ENCODE measurements around the gene LPIN1. TPM values are rescaled to one million over a fixed set of nuclear protein-coding genes. Genes with fewer than 3 reads are reported as not detected.
"Not testable (repeated sequence)": the region's sequence is repeated elsewhere in the genome, so short reads cannot be mapped to it uniquely, and the experiment has no call there.

Gene LPIN1
- total RNA-seq, 1 donor from 2014 or later = 13.8 TPM

GRCh38 chr2:11729362-11730212 is 16.8 kb upstream of the LPIN1 start:
- intact Hi-C loops (cut with DNase I) = no loop called here
- TF ChIP-seq CTCF (IDR thresholded peaks at IDR 0.05) = no peak

GRCh38 chr2:11731214-11731984 is 15.0 kb upstream of the LPIN1 start:
- H3K4me3 ChIP-seq; DNase-seq (ENCODE audit: low spot score in 2 of 2); H3K36me3 ChIP-seq; H3K27ac ChIP-seq; intact Hi-C loops (cut with DNase I); H3K4me1 ChIP-seq; H3K9me3 ChIP-seq; H3K27me3 ChIP-seq: not testable (repeated sequence)

More at GRCh38 chr2:11729362-11730212, 16.8 kb upstream of the LPIN1 start:
- Histone ChIP-seq H3K4me3 (no peak overlapping the region), H3K27me3 (no peaks in the 10 kb centered on the region), H3K9me3 (no peaks in the 10 kb centered on the region), H3K27ac (no peak overlapping the region), H3K4me1 (no peaks in the 10 kb centered on the region), H3K36me3 (no peaks in the 10 kb centered on the region)
- DNase-seq (ENCODE audit: low spot score in 2 of 2) = no peak

GRCh38 chr2:11732587-11732986 is 13.8 kb upstream of the LPIN1 start:
- H3K27me3 ChIP-seq = no peaks in the 10 kb centered on the region
- intact Hi-C loops (cut with DNase I) = no loop called here

GRCh38 chr2:11737852-11738251 is 8.6 kb upstream of the LPIN1 start:
- not testable (repeated sequence) for H3K4me1 ChIP-seq; H3K36me3 ChIP-seq; H3K27me3 ChIP-seq; DNase-seq (ENCODE audit: low spot score in 2 of 2); H3K27ac ChIP-seq; H3K9me3 ChIP-seq; H3K4me3 ChIP-seq
- intact Hi-C loops (cut with DNase I) = loop anchor here (2.0 kb wide), 1 partner anchor 27 kb away; no protein-coding TSS in a partner anchor

More at GRCh38 chr2:11732587-11732986, 13.8 kb upstream of the LPIN1 start:
- Histone ChIP-seq H3K27ac (no peak overlapping the region), H3K36me3 (no peaks in the 10 kb centered on the region), H3K4me1 (no peaks in the 10 kb centered on the region), H3K9me3 (no peaks in the 10 kb centered on the region), H3K4me3 (no peak overlapping the region)
- TF ChIP-seq CTCF (IDR thresholded peaks at IDR 0.05) = no peak
- DNase-seq (ENCODE audit: low spot score in 2 of 2) = no peak

GRCh38 chr2:11738589-11739436 is 7.6 kb upstream of the LPIN1 start:
- Histone ChIP-seq H3K9me3 (no peaks in the 10 kb centered on the region), H3K4me1 (no peaks in the 10 kb centered on the region), H3K27ac (peak overlapping the region; percentile 63 to 65), H3K4me3 (no peak overlapping the region), H3K36me3 (no peaks in the 10 kb centered on the region), H3K27me3 (no peaks in the 10 kb centered on the region)
- intact Hi-C loops (cut with DNase I) = loop anchor here (2.0 kb wide), 1 partner anchor 28 kb away; no protein-coding TSS in a partner anchor
- DNase-seq (ENCODE audit: low spot score in 2 of 2) = peak; percentile 64 to 94
- TF ChIP-seq CTCF (IDR thresholded peaks at IDR 0.05) = peak in 1 of 3 experiments; percentile 27

GRCh38 chr2:11740723-11741122 is 5.7 kb upstream of the LPIN1 start:
- no peak for DNase-seq (ENCODE audit: low spot score in 2 of 2)
- TF ChIP-seq CTCF (IDR thresholded peaks at IDR 0.05) = no peak
- intact Hi-C loops (cut with DNase I) = loop anchor here (10.0 kb wide), 2 partner anchors 586 to 974 kb away; partner anchors contain the start of genes SLC66A3 and TRIB2
- Histone ChIP-seq H3K4me1 (peaks cover under 1 to 13% of the 10 kb centered on the region in 2 donors), H3K27me3 (no peaks in the 10 kb centered on the region), H3K4me3 (no peak overlapping the region), H3K27ac (no peak overlapping the region), H3K9me3 (no peaks in the 10 kb centered on the region), H3K36me3 (no peaks in the 10 kb centered on the region)

Data from ascending aorta (tissue), 2 donors.